Activated CD8-positive, alpha-beta memory T cell treated with anti-CD3 and anti-CD28 coated beads for 48 hours (primary cell): ENCODE measurements around the gene NPC1.
"Not testable (repeated sequence)": the region's sequence is repeated elsewhere in the genome, so short reads cannot be mapped to it uniquely, and the experiment has no call there.

Experiments used
- DNase-seq, 3 experiments: peaks; one replicate each; pipeline ENCODE4 v3.0.0-alpha.2; 2020; ENCODE audit warnings: low read depth in 2 of 3, low spot score in 2 of 3

The NPC1 gene

GRCh38 chr18:23586249-23587196 is at the start of gene NPC1:
TSS of gene NPC1 (minus strand) at chr18:23586506. CDS start at chr18:23586343, 163 bp downstream.
- DNase-seq: peak; percentile 78 to 84 (median 80)

DNA sequence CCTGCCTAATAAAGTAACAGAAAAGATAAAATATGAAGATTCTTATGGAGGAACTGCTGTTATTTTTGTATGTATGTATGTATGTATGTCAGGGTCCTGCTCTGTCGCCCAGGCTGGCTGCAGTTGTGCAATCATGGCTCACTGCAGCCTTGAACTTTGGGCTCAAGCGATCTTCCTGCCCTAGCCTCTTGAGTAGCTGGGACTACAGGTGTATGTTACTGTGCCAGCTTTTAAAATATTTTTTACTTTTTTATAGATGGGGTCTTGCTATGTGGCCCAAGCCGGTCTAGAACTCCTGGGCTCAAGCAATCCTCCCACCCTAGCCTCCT is 49.7 kb upstream of the NPC1 start:
- DNase-seq: no peak

DNA sequence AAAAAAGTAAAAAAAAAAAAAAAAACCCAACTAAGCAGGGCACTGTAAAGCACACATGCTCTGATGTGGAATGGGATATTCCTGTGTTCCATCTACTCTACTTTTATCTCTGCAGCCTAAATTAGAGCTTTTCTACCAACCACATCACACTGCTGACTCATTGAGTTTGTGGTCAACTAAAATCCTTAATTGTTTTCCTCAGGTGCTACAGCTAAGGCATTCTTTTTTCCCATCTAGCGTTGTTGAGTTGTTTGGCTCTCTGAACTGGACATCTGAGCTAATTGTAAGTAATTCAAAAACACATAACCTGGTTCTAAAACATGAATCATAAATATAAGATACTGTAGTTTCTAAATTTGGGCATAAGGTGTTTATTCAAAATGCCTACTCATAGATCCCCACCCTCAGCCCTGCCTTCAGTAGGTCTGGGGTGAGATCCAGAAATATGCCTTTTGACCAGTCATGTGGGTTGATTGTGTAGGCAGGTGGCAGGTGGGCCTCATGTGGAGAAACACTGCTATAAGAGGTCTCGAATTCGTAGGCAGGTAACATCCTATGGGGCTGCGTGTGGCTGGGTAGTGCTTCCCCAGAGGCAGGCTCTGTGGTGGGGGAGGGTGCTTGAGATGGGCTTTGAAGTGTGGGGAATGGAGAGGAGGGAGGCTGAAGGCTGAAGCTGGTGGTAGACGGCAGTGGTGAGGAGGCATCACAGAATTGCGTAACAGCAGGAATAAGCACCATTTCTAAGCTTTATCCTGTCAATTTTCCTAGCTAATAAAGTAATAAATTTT is 49.2 kb upstream of the NPC1 start:
- DNase-seq: no peak

DNA sequence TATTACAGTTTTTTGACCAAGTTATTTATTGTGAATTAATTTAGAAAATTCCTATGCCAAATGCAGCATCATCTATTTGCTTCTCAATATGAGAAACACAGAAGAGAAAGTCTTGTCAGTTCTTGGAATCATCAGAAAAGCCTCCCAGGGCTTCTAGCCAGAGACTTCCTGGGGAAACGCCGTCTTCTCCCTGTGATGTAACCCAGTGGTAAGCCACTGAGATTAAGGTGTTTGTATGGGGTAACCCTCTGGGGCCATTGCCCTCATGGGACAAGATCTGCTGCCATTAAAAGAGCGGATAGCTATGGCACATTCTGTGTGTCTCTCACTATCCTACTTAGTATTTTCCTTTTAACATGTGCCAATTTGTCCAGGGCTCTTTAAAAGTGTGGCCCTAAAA is 48.4 kb upstream of the NPC1 start:
- DNase-seq: no peak

DNA sequence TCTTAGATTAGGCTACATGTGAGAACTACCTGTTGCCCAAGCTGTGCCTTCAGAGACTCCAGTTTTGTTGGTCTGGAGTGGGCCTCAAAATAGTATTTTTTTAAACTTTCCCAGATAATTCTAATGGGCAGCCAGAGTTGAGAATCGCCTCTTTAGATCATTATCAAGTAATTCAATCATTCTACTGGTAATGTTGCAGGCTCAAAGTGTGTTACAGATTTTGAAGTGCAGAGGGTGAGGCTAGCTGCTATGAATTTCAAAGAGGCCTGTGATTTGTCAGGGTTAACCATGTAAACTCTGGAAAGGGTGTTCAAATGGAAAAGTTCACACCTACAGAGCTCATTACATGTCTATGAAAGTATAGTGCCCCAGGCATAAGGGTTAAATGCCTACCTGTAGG is 46.3 kb upstream of the NPC1 start:
- DNase-seq: no peak

DNA sequence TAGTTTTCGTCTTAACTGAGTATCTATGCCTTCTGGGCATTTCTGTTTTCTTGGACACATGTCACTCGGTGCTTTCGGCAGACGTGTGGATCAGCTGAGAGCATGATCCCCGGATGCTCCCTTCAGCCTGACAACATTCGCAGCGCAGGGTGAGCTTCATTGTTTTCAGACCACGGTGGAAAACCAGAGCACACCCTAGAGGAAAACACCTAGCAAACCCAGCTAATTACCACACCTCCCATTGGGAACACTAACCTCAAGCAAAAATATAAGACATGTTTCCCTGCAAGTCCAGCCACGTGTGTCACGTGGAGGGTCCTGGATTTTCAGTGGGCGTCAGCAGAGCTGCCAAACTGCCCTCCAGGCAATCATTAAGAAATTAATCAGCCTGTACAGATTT is 45.4 kb upstream of the NPC1 start:
- DNase-seq: no peak

DNA sequence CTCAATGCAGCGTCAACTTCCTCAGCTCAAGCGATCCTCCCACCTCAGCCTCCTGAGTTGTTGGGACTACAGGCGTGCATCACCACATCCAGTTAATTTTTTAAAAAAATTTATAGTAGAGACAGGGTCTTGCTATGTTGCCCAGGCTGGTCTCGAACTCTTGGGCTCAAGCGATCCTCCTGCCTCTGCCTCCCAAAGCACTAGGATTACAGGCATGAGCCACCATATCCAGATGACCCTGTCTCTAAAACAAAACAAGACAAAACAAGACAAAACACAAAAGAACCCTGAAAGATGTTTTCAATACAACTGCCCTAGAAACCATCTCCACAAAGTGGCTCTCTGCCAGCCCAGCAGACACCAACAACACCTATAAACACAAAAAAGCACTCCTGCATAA is 45.0 kb upstream of the NPC1 start:
- DNase-seq: no peak

GRCh38 chr18:23629444-23629946 is 43.2 kb upstream of the NPC1 start:
- no peak for DNase-seq

GRCh38 chr18:23627970-23628369 is 41.7 kb upstream of the NPC1 start:
- DNase-seq: no peak

DNA sequence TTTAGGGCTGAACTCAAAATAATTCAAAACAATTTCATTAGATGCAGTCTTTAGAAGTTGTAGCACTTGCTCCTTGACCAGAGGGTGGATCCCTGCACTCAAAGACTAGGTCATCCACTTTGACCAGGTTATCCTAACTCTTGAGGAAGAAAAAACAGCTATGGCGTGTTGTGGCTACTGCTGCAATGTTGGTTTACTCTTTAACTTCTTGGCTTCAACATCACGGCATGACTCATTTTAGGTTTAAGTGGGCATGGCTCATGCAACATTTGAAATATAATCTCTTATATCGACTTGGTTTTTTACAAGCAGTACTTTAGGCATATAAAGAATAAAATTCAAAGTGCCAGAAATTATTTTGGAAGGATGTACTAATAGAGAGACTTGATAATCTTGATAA is 41.0 kb upstream of the NPC1 start:
- no peak for DNase-seq

- no peak for DNase-seq
These were observed 40.4 kb upstream of the NPC1 start for GRCh38 chr18:23626451-23627279.

DNA sequence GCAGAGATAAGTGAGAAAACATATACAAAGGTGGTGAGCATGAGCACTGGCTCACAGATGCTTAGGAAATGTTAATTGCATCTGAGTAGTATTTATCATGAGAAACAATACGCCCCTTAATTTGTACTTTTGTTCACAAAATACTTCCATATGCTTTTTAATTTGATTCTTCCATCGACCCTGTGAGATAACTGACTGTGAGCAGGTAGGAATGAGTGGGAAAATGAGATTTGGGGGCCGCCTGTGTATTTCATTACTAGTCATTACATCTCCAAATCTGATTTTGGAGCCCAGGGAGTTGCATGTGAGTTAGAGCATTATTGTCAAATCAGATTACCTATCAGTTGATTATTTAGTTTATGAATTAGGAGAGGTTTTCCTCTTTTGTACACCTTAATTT is 36.7 kb upstream of the NPC1 start:
- no peak for DNase-seq

DNA sequence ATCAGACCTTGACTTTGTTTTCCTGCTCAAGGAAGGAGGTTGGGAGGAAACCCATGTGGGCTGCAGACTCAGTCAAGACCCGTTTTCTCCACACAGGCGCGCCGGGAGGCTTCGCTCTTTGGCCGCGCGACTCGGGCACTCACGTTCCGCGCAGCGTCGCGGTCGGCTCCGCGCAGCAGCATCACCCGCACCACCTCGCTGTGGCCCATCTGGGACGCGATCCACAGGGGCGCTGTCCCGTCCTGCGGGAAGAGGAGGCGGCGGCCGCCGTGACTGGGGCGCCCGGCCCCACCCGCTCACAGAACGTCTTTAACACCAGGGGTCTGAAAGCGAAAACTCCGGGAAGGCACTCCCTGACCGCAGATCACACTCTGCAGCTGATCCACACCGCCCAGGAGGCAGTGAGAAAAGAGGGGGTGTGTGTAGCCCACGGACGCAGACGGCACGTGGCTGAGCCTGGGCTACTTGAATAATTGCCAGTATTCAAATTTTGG is 33.1 kb upstream of the NPC1 start:
- DNase-seq: peak in 1 of 3 experiments; percentile 7

DNA sequence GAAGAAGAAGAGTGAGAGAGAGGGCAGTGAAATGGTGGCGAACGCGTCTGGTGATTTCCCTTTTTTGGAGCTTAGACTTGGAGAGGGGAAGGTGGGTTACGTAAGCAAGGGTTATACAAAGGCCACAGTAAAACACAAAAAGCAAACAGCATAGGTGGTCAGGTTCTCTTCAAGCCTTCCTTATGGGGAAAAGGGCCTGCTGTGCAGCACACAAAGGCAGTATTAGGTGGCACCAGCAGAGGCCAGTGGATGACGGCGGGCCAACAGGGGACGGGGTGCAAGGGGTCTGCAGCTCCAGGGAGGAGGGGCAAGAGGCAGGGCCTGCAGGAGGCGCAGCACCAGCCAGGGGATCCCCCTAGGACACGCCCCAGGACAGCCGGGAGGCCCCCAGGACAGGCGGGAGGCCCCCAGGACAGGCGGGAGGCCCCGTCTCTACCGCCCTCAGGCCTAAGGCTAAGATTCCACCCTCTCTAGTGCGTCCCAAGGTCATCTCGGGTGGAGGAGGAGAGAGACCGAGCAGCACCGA is 32.6 kb upstream of the NPC1 start:
- DNase-seq: peak in 1 of 3 experiments; percentile 7

- DNase-seq: no peak
These were observed 31.2 kb upstream of the NPC1 start for GRCh38 chr18:23617412-23618014.

GRCh38 chr18:23616258-23616657 is 30.0 kb upstream of the NPC1 start:
- no peak for DNase-seq

DNA sequence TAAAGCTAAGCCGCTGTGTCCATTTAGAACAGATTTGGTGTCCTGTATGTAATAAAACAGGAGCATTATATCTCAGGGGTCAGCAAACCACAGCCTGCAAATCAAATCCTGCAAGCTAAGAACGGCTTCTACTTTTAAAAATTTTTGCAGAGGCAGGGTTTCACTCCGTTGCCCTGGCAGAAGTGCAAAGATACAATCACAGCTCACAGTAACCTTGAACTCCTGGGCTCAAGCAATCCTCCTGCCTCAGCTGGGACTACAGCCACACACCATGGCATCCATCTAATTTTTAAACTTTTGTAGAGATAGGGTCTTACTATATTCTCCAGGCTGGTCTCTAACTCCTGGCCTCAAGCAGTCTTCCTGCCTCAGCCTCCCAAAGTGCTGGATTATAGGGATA is 28.6 kb upstream of the NPC1 start:
- DNase-seq: no peak

DNA sequence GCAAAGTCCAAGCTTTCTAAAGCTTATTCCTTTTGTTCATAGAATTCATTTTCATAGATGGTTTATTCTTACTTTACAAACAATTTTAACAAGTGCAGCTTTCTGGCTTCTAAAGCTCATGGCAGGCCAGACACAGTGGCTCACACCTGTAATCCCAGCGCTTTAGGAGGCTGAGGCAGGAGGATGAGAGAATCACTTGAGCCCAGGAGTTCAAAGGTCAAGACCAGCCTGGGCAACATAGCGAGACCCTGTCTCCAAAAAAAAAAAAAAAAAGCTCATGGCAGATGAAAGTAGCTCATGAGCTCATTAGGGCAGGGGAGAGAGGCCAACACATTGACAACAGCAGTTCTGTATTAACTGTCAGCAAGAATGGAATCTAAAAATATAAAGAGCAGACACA is 28.1 kb upstream of the NPC1 start:
- DNase-seq: no peak

- DNase-seq: not testable (repeated sequence)
These were observed 26.8 kb upstream of the NPC1 start for GRCh38 chr18:23613091-23613475.

DNA sequence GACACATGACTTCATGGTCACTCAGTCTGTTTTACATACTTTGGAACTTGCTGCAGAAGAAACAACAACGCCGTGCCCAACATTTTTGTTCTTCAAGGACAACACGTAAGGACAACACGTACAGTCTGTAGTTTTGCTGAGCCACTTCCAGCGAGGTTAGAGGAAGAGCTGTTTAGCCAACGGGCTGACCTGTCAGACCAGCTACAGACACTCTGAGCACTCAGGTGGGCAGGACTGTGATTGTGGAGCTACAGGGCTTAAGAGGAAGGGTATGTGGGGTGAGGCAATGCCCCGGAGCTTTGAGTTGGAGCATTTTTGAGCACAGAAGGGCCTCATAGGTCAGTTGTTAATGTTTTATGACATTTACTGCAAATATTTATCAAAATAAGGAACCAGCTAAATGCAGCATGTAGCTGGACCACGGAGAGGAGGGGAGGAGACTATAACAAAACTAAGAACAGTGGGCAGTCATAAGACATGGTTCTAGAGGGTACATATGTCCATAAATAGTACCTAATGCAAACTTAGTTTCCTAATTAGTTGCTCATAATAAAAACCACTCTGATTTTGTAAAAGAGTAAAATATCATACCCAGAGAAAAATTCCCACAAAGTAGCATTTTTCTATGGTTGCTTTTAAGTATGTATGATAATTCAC is 26.3 kb upstream of the NPC1 start:
- DNase-seq: no peak
